NT2/D1 (cell line): ENCODE measurements around the gene SYS1.

Experiments used
- SUZ12 ChIP-seq: IDR thresholded peaks from 2 replicates; pipeline ENCODE4 v1.6.1; 2011; ENCODE audit not compliant: insufficient read length, insufficient read depth; ENCODE audit errors: extremely low read depth
- YY1 ChIP-seq: IDR thresholded peaks from 2 replicates; pipeline ENCODE4 v1.6.1; 2011; ENCODE audit not compliant: insufficient read length, insufficient read depth
- ZNF274 ChIP-seq: IDR thresholded peaks from 2 replicates; pipeline ENCODE4 v1.6.1; 2011; ENCODE audit warnings: mild to moderate bottlenecking, low read depth, low read length

DNA sequence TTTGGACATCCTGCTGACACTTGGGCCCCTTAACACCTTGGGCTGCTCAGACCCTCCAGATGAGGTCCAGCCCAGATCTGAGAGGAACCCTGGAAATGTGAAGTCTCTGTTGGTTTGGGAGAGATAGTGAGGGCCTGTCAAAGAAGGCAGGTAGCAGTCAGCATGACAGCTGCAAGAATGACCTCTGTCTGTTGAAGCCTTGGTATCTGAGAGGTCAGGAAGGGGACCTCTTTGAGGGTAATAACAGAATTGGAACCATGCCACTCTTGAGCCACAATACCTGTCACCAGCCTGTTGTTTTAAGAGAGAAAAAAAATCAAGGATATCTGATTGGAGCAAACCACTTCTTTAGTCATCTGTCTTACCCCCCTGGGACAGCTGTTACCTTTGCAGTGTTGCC lies 4.2 kb downstream of the SYS1 start:
- TF ChIP-seq YY1 (no peak), SUZ12 (no peak), ZNF274 (no peak)
